RWPE2 (cell line): Measurements from ENCODE around the gene FBXO44.

Source experiments
- ATAC-seq: fragments of 200-7000 bp; cut with Tn5 transposase; 3 replicates; pipeline ENCODE4 v1.9.1; 2021; ENCODE audit warnings: low read depth
- DNase-seq: peaks from one replicate; pipeline ENCODE4 v3.0.0-alpha.2; 2020; ENCODE audit warnings: low spot score
- H3K27ac ChIP-seq: fragments of 450-650 bp; 2 replicates; pipeline ENCODE4 v1.5.1; 2017; ENCODE audit warnings: mild to moderate bottlenecking; ENCODE audit not compliant: poor library complexity, severe bottlenecking
- H3K27me3 ChIP-seq: fragments of 250-450 bp; sonication (Bioruptor Pico); 2 replicates; pipeline ENCODE4 v1.5.1; 2021; ENCODE audit warnings: mild to moderate bottlenecking, moderate library complexity; ENCODE audit not compliant: insufficient read depth, poor library complexity, severe bottlenecking
- H3K36me3 ChIP-seq: fragments of 250-450 bp; sonication (Bioruptor Pico); 2 replicates; pipeline ENCODE4 v1.5.1; 2020; ENCODE audit warnings: low read depth, mild to moderate bottlenecking, moderate library complexity
- H3K4me1 ChIP-seq: fragments of 250-450 bp; sonication (Bioruptor Pico); 2 replicates; pipeline ENCODE4 v1.5.1; 2021; ENCODE audit warnings: mild to moderate bottlenecking, moderate library complexity; ENCODE audit not compliant: insufficient read depth, poor library complexity, severe bottlenecking
- H3K4me3 ChIP-seq: fragments of 250-450 bp; sonication (Bioruptor Pico); 2 replicates; pipeline ENCODE4 v1.5.1; 2021; ENCODE audit warnings: mild to moderate bottlenecking, moderate library complexity; ENCODE audit not compliant: severe bottlenecking
- H3K9me3 ChIP-seq: fragments of 250-450 bp; sonication (Bioruptor Pico); 2 replicates; pipeline ENCODE4 v1.5.1; 2021; ENCODE audit warnings: mild to moderate bottlenecking, moderate library complexity; ENCODE audit not compliant: severe bottlenecking
- CTCF ChIP-seq: fragments of 450-650 bp; IDR thresholded peaks from one replicate; pipeline ENCODE4 v1.5.1; 2017; ENCODE audit warnings: mild to moderate bottlenecking, moderate library complexity; ENCODE audit not compliant: poor library complexity, severe bottlenecking

FBXO44 gene

GRCh38 chr1:11704691-11705475 lies 50.2 kb downstream of the FBXO44 start:
- no peaks in the 10 kb centered on the region for H3K9me3 ChIP-seq
- H3K4me1 ChIP-seq = no peaks in the 10 kb centered on the region
- ATAC-seq (no peak), DNase-seq (no peak)
- H3K4me3 ChIP-seq = no peak overlapping the region
- no peaks in the 10 kb centered on the region for H3K36me3 ChIP-seq
- no peaks in the 10 kb centered on the region for H3K27me3 ChIP-seq
- H3K27ac ChIP-seq = no peak overlapping the region
- TF ChIP-seq CTCF = no peak

- H3K27me3 ChIP-seq = no peaks in the 10 kb centered on the region
- H3K27ac ChIP-seq = no peak overlapping the region
- TF ChIP-seq CTCF = no peak
- H3K4me3 ChIP-seq = no peak overlapping the region
- no peak for DNase-seq
- no peaks in the 10 kb centered on the region for H3K36me3 ChIP-seq
- no peaks in the 10 kb centered on the region for H3K9me3 ChIP-seq
- no peak for ATAC-seq
- no peaks in the 10 kb centered on the region for H3K4me1 ChIP-seq
Observed at GRCh38 chr1:11705596-11705995, 50.9 kb downstream of the FBXO44 start.

GRCh38 chr1:11706292-11706691 lies 51.6 kb downstream of the FBXO44 start:
- Histone ChIP-seq H3K4me1 (no peaks in the 10 kb centered on the region), H3K9me3 (no peaks in the 10 kb centered on the region), H3K36me3 (no peaks in the 10 kb centered on the region), H3K27ac (no peak overlapping the region), H3K27me3 (no peaks in the 10 kb centered on the region), H3K4me3 (no peak overlapping the region)
- TF ChIP-seq CTCF = no peak
- no peak for ATAC-seq
- DNase-seq = no peak

- no peak for TF ChIP-seq CTCF
- Histone ChIP-seq H3K36me3 (no peaks in the 10 kb centered on the region), H3K4me3 (no peak overlapping the region), H3K27me3 (no peaks in the 10 kb centered on the region), H3K27ac (no peak overlapping the region), H3K4me1 (no peaks in the 10 kb centered on the region), H3K9me3 (no peaks in the 10 kb centered on the region)
- ATAC-seq (no peak), DNase-seq (no peak)
Observed at GRCh38 chr1:11707621-11708276, 53.1 kb downstream of the FBXO44 start.
